Measurements from ENCODE around the gene PDXP. TPM values are rescaled to one million over a fixed set of nuclear protein-coding genes. Genes with fewer than 3 reads are reported as not detected.

Gene PDXP
- total and polyA plus RNA-seq, 4 donors, result 23.4 to 42.2 (median 28.5) TPM

- TF ChIP-seq, protein P1, sequence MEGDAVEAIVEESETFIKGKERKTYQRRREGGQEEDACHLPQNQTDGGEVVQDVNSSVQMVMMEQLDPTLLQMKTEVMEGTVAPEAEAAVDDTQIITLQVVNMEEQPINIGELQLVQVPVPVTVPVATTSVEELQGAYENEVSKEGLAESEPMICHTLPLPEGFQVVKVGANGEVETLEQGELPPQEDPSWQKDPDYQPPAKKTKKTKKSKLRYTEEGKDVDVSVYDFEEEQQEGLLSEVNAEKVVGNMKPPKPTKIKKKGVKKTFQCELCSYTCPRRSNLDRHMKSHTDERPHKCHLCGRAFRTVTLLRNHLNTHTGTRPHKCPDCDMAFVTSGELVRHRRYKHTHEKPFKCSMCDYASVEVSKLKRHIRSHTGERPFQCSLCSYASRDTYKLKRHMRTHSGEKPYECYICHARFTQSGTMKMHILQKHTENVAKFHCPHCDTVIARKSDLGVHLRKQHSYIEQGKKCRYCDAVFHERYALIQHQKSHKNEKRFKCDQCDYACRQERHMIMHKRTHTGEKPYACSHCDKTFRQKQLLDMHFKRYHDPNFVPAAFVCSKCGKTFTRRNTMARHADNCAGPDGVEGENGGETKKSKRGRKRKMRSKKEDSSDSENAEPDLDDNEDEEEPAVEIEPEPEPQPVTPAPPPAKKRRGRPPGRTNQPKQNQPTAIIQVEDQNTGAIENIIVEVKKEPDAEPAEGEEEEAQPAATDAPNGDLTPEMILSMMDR (IDR thresholded peaks at IDR 0.05; ENCODE audit: low read depth, low read length, missing input control), result peak; percentile 93
- TF ChIP-seq HNF4A (conservative IDR thresholded peaks at IDR 0.05), result peak; percentile 70 to 75
Observed at GRCh38 chr22:37681556-37682049, 23.1 kb downstream of the PDXP start (continued).

GRCh38 chr22:37684803-37685615 lies 26.5 kb downstream of the PDXP start:
- Histone ChIP-seq H3K27ac (ENCODE audit: low read depth in 1 of 2, low read length in 2 of 2) (peak overlapping the region in 1 of 2 donors; percentile 9), H3K4me3 (ENCODE audit: low read depth in 1 of 3, low read length in 3 of 3) (no peak overlapping the region), H3K9me3 (ENCODE audit: control insufficient read depth in 4 of 4, low read length in 3 of 4) (no peaks in the 10 kb centered on the region), H3K36me3 (ENCODE audit: control insufficient read depth in 4 of 4, insufficient read depth in 3 of 4, low read depth in 1 of 4, low read length in 3 of 4) (peaks cover 0 to 8% (median 4%) of the 10 kb centered on the region in 4 donors), H3K27me3 (ENCODE audit: control insufficient read depth in 4 of 4, insufficient read depth in 4 of 4, low read length in 3 of 4) (no peaks in the 10 kb centered on the region), H3K9ac (ENCODE audit: low read depth in 1 of 2, low read length in 2 of 2) (no peak overlapping the region), H3K4me1 (ENCODE audit: control insufficient read depth in 4 of 4, insufficient read depth in 4 of 4, low read length in 3 of 4) (peaks cover 3 to 43% (median 34%) of the 10 kb centered on the region in 4 donors)
- 47% methylated on average over 16 of the region's 16 CpGs for WGBS
- no peak for DNase-seq (ENCODE audit: low spot score)
- TF ChIP-seq EGR1 (IDR thresholded peaks at IDR 0.05; ENCODE audit: low read depth in 2 of 2) (no peak), YY1 (IDR thresholded peaks at IDR 0.05) (no peak), SP1 (IDR thresholded peaks at IDR 0.05) (peak; percentile 64), TAF1 (conservative IDR thresholded peaks at IDR 0.05) (no peak), FOXA1 (IDR thresholded peaks at IDR 0.05) (no peak), HNF4G (IDR thresholded peaks at IDR 0.05) (peak; percentile 42), HNF4A (conservative IDR thresholded peaks at IDR 0.05) (peak; percentile 76 to 78), RXRA (IDR thresholded peaks at IDR 0.05) (peak; percentile 30 to 33)
- TF ChIP-seq, protein P1 (IDR thresholded peaks at IDR 0.05; ENCODE audit: low read depth, low read length, missing input control), result no peak
- TF ChIP-seq, protein P2, sequence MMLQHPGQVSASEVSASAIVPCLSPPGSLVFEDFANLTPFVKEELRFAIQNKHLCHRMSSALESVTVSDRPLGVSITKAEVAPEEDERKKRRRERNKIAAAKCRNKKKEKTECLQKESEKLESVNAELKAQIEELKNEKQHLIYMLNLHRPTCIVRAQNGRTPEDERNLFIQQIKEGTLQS (IDR thresholded peaks at IDR 0.05), result no peak
- TF ChIP-seq, protein P3, sequence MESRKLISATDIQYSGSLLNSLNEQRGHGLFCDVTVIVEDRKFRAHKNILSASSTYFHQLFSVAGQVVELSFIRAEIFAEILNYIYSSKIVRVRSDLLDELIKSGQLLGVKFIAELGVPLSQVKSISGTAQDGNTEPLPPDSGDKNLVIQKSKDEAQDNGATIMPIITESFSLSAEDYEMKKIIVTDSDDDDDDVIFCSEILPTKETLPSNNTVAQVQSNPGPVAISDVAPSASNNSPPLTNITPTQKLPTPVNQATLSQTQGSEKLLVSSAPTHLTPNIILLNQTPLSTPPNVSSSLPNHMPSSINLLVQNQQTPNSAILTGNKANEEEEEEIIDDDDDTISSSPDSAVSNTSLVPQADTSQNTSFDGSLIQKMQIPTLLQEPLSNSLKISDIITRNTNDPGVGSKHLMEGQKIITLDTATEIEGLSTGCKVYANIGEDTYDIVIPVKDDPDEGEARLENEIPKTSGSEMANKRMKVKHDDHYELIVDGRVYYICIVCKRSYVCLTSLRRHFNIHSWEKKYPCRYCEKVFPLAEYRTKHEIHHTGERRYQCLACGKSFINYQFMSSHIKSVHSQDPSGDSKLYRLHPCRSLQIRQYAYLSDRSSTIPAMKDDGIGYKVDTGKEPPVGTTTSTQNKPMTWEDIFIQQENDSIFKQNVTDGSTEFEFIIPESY (IDR thresholded peaks at IDR 0.05), result no peak

All from liver (tissue), 9 donors.